GM19438 (cell line): ENCODE data around the gene GNG8.

ENCODE experiments used
- ATAC-seq: cut with Tn5 transposase; IDR thresholded peaks from one replicate; pipeline ENCODE4 v1.9.1; 2021; ENCODE audit warnings: low read depth; ENCODE audit not compliant: unreplicated experiment

GNG8 gene

DNA sequence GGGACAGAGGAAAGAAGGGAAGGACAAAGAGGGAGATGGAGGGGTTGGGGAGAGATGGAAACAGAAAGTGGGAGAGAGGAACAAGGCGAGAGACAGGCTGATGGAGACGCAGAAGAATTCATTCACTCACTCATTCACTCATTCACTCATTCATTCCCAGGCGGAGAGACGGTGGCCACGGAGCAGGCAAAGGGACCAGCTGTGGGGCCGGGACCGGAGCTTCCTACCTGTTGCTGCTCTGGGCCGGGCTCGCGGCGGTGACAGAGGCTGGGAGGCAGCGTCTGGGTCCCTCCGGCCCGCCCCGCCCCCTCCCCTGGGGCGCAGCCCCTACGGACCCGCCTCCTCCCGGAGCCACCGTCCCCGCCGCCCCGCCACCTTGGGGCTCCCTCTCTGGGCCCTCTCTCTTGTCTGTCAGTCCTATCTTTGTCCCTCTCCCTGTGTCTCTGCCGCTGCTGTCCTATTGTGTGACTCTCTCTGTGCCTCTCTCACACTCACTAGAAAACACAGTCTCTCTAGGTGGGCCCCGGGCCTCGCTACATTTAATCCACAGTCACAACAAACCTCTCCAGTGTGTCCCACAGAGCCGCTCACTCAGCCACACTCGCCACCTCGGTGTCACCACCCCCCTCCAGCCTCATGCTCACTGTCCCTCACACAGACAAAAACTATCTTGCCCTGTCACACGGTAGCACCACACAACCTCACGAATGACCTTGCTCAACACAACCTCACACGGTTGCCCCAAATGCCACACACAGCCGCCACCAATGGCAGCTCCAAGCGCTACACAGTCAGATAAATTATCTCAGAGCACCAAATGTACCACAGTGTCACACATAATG, at the start of gene GNG8:
GNG8 (minus strand) TSS at position 283 of the 842 bp plus-strand sequence. CDS start 1,520 bp downstream, outside the sequence.
- no peak for ATAC-seq

DNA sequence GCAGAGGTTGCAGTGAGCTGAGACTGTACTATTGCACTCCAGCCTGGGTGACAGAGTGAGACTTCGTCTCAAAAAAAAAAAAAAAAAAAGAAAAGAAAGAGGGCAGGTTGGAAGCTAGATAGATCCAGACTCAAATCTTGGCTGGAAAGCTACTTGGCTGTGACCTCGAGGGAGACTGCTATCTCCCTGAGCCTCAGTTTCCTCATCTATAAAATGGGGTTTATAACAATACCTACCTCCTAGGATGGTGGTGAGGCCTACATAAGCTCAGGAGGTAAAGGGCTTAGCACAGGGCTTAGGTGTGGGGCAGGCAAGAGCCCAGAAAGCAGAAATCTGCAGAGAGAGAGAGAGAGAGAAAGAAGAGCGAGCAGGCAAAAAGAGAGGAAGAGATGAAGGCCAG, 49.2 kb upstream of the GNG8 start:
- ATAC-seq: no peak

DNA sequence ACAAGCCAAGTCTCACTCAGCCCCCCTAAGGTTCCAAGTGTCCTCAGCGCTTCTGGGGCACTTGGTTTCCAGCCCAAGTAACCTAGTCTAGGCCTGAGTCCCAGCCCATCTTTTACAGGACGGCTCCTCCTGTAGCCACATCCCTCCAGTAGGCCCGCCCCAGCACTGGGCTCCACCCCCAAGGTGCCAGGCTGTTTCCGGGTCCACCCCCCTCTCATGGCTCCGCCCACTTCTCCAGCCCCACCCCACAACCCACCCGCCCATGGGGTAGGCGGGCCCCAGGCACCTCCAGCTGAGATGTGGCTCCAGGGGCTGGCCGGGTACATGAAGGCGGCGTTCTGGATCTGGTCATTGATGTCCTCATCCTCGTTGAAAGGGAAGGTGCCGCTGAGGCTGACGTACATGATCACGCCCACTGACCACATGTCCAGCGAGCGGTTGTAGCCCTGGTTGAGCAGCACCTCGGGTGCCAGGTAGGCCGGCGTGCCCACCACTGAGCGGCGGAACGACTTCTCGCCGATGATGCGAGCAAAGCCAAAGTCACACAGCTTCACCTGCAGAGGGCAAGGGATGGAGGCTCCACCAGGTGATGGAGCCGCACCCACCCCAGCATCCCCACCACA, 42.2 kb upstream of the GNG8 start:
- no peak for ATAC-seq

- ATAC-seq: no peak
Observed at GRCh38 chr19:46674416-46675178, 38.6 kb upstream of the GNG8 start.

- ATAC-seq: no peak
Observed at GRCh38 chr19:46670813-46671212, 34.8 kb upstream of the GNG8 start.

DNA sequence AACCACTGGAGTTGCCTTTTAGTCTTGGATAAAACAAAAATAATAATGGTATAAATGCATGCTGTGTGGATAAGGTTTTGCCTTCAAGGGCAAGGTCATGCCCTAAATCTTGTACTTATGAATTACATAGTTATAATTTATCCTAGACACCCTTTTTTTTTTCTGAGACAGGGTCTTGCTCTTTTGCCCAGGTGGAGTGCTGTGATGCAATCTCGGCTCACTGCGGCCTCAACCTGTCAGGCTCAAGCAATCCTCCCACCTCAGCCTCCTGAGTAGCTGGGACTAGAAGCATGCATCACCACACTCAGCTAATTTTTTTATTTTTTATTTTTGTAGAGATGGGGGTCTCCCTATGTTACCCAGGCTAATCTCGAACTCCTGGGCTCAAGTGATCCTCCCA, 32.7 kb upstream of the GNG8 start:
- ATAC-seq: no peak

DNA sequence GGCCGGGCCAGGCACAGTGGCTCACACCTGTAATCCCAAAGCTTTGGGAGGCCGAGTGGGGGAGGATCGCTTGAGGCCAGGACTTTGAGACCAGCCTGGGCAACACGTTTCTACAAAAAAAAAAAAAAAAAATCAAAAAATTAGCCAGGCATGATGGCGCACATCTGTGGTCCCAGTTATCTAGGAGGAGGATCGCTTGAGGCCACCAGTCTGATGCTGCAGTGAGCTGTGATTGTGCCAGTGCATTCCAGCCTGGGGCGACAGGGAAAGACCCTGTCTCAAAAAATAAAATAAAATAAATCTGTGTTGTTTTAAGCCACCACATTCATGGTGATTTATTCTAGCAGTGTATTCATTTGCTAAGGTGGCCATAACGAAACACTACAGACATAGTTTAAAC, 29.1 kb upstream of the GNG8 start:
- ATAC-seq: no peak

DNA sequence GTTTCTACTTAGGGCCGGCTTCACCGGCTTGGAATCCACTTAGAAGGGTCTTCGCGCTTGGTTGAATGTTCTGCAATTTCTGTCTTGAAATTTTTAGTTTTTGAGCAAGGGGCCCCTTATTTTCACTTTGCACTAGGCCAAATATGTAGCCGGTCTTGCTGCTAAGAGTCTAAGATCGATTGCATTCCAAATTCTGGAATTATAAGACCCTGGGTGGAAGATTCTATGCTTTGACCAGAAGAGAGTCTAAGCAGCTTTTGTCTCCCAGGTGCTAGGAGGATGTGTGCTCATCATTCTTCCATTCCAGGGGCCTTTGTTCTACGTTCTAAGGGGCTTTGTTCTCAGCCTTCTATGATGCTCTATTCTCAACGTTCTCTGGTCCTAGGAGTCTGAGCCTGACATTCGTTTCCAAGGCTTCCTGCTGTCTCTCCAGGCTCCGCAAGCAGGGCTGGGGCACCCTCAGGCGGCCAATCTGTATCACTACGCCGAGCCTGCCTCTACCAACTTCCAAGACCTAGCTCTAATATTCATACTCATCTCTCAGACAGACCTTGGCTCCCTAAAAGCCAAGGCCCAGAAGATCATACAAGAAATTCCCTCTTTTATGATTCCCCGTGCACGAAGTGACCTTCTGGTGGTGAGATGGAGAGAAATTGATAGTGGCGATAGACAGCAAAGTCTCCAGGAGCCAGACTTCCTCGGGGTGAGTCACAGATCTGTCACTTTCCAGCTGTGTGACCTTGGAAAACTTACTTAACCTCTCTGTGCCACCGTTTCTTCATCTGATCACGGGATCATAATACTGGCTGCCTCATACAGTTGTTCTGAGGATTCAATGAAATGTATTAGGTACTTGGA, 26.0 kb upstream of the GNG8 start:
- no peak for ATAC-seq

- peak; percentile 89 for ATAC-seq
Observed at GRCh38 chr19:46661020-46661731, 25.2 kb upstream of the GNG8 start, which contains the start of gene DACT3. Gene DACT3, minus strand, starts transcription at chr19:46661182. Its CDS starts 118 bp downstream, at chr19:46661064.

- peak; percentile 19 for ATAC-seq
Observed at GRCh38 chr19:46660551-46661019, 24.6 kb upstream of the GNG8 start.

- no peak for ATAC-seq
Observed at GRCh38 chr19:46660008-46660517, 24.1 kb upstream of the GNG8 start.

- no peak for ATAC-seq
Observed at GRCh38 chr19:46659151-46660007, 23.4 kb upstream of the GNG8 start.

GRCh38 chr19:46656541-46656940, 20.5 kb upstream of the GNG8 start:
- no peak for ATAC-seq

- no peak for ATAC-seq
Observed at GRCh38 chr19:46654621-46655152, 18.7 kb upstream of the GNG8 start.

- no peak for ATAC-seq
Observed at GRCh38 chr19:46650445-46650844, 14.4 kb upstream of the GNG8 start.

- no peak for ATAC-seq
Observed at GRCh38 chr19:46648961-46649960, 13.3 kb upstream of the GNG8 start.
